B cell (primary cell): Measurements from ENCODE around the gene HMGCS1. TPM values are rescaled to one million over a fixed set of nuclear protein-coding genes. Genes with fewer than 3 reads are reported as not detected.

Experiments used
- ATAC-seq: fragments of 200-7000 bp; cut with Tn5 transposase; one replicate; pipeline ENCODE4 v1.10.0; 2021; ENCODE audit warnings: low read depth, mild to moderate bottlenecking, moderate number of reproducible peaks, moderate library complexity
- CTCF ChIA-PET: fragments of 350-600 bp; sonication (Branson Sonifier 250); formaldehyde crosslinking; loops from one replicate; lab custom pipeline; 2021; ENCODE audit warnings: antibody characterized with exemption, inconsistent platforms; lab: Charles Lee
- POLR2A ChIA-PET: fragments of 350-600 bp; sonication (Branson Sonifier 250); formaldehyde crosslinking; loops from one replicate; lab custom pipeline; 2021; ENCODE audit warnings: antibody characterized with exemption; lab: Charles Lee
- DNase-seq: peaks from one replicate; pipeline ENCODE4 v3.0.0; 2013
- H2AFZ ChIP-seq: 2 replicates; pipeline ENCODE4 v1.6.1; 2012; ENCODE audit warnings: mild to moderate bottlenecking, low read depth, low read length; ENCODE audit not compliant: insufficient read depth, poor library complexity, severe bottlenecking
- H3K27ac ChIP-seq, 2 donors: 1 replicate in 1 of 2; 2 replicates in 1 of 2; pipeline ENCODE4 v1.5.1; 2012 to 2013; ENCODE audit warnings: low read length in 2 of 2, mild to moderate bottlenecking in 2 of 2, moderate library complexity in 1 of 2
- H3K27me3 ChIP-seq, 4 experiments: fragments of 200-600 bp in 1 of 4; sonication (generic) in 1 of 4; replicated peaks in 1 of 4; 1 replicate in 2 of 4; 2 replicates in 2 of 4; pipeline versions ENCODE4 v1.6.1 to v1.7.0; 2013 to 2016; ENCODE audit warnings: low read length in 3 of 4, mild to moderate bottlenecking in 2 of 4, mixed read lengths in 1 of 4, moderate library complexity in 1 of 4; ENCODE audit not compliant: insufficient read depth in 4 of 4, control insufficient read depth in 3 of 4; ENCODE audit errors: control extremely low read depth in 1 of 4
- H3K36me3 ChIP-seq, 2 experiments: replicated peaks in 1 of 2; 1 replicate in 1 of 2; 2 replicates in 1 of 2; pipeline versions ENCODE4 v1.6.1 to v1.7.1; 2013; ENCODE audit warnings: low read length in 1 of 2; ENCODE audit not compliant: insufficient read depth in 2 of 2, control insufficient read depth in 1 of 2; ENCODE audit errors: control extremely low read depth in 1 of 2, extremely low read depth in 1 of 2
- H3K4me1 ChIP-seq, 2 donors: fragments of 200-600 bp in 1 of 2; sonication (generic) in 1 of 2; 1 replicate in 1 of 2; 2 replicates in 1 of 2; pipeline versions ENCODE4 v1.5.1 to v1.6.1; 2013 to 2017; ENCODE audit warnings: low read length in 2 of 2; ENCODE audit not compliant: control insufficient read depth in 2 of 2, insufficient read depth in 2 of 2
- H3K4me2 ChIP-seq: replicated peaks from 2 replicates; pipeline ENCODE3; 2012; ENCODE audit warnings: mild to moderate bottlenecking, low read depth, low read length; ENCODE audit not compliant: poor library complexity, severe bottlenecking
- H3K4me3 ChIP-seq, 5 experiments: fragments of 200-600 bp in 1 of 5; sonication (generic) in 1 of 5; 1 replicate in 3 of 5; 2 replicates in 2 of 5; pipeline versions ENCODE4 v1.5.1 to v1.7.0; 2011 to 2016; ENCODE audit warnings: low read length in 4 of 5, mild to moderate bottlenecking in 4 of 5, low read depth in 2 of 5, control low read depth in 1 of 5, moderate library complexity in 1 of 5; ENCODE audit not compliant: insufficient read depth in 1 of 5; ENCODE audit errors: control extremely low read depth in 1 of 5, extremely low read depth in 1 of 5
- H3K79me2 ChIP-seq: fragments of 200-600 bp; sonication (generic); one replicate; pipeline ENCODE4 v1.6.0; 2016; ENCODE audit warnings: low read length; ENCODE audit not compliant: control insufficient read depth, insufficient read depth
- H3K9ac ChIP-seq: fragments of 200-600 bp; sonication (generic); 2 replicates; pipeline ENCODE4 v1.6.1; 2017; ENCODE audit warnings: mild to moderate bottlenecking, low read length, moderate library complexity
- H3K9me3 ChIP-seq, 3 donors: one replicate each; pipeline versions ENCODE4 v1.6.1 to v1.7.1; 2013; ENCODE audit warnings: low read length in 2 of 3; ENCODE audit not compliant: control insufficient read depth in 2 of 3, insufficient read depth in 1 of 3; ENCODE audit errors: control extremely low read depth in 1 of 3
- H4K20me1 ChIP-seq: 2 replicates; pipeline ENCODE4 v1.6.0; 2012; ENCODE audit warnings: mild to moderate bottlenecking, low read length; ENCODE audit not compliant: insufficient read depth, control insufficient read depth, poor library complexity, severe bottlenecking
- H3K27ac Mint-ChIP-seq: one replicate; pipeline ENCODE4 v1.8.0; 2021; ENCODE audit warnings: mixed read lengths
- H3K27me3 Mint-ChIP-seq: one replicate; pipeline ENCODE4 v1.8.0; 2021; ENCODE audit warnings: mixed read lengths
- H3K4me1 Mint-ChIP-seq: one replicate; pipeline ENCODE4 v1.8.0; 2021; ENCODE audit warnings: mixed read lengths
- H3K4me3 Mint-ChIP-seq: one replicate; pipeline ENCODE4 v1.8.0; 2021; ENCODE audit warnings: mixed read lengths
- H3K9me3 Mint-ChIP-seq: one replicate; pipeline ENCODE4 v1.8.0; 2022; ENCODE audit warnings: mixed read lengths; ENCODE audit not compliant: insufficient read depth
- CTCF ChIP-seq: fragments of 200-600 bp; IDR thresholded peaks from one replicate; pipeline ENCODE4 v1.8.0; 2022; ENCODE audit warnings: antibody characterized with exemption, mild to moderate bottlenecking
- EZH2 ChIP-seq: IDR thresholded peaks from 2 replicates; pipeline ENCODE4 v1.6.1; 2012; ENCODE audit warnings: borderline replicate concordance, low read depth, mild to moderate bottlenecking, moderate library complexity, low read length; ENCODE audit not compliant: insufficient read depth, poor library complexity, severe bottlenecking
- whole genome bisulfite sequencing: methylation state at CpG from one replicate; pipeline ENCODE4 v1.1.5; 2013; ENCODE audit warnings: missing lambda C conversion rate; ENCODE audit not compliant: insufficient coverage; 5-methylcytosine and 5-hydroxymethylcytosine counted together
- intact Hi-C: fragments of 100-400 bp; cut with micrococcal nuclease; formaldehyde crosslinking; loops from one replicate; pipeline ENCODE4 v1.10.0; 2022
- polyA plus RNA-seq: library from polyadenylated mRNA; depleted of rRNA; stranded (reverse); fragments of >200 nt; gene quantifications from 2 replicates; pipeline ENCODE4 v1.2.3, GENCODE V29; 2012
- total RNA-seq, 2 donors: library from RNA; stranded (reverse); fragments of 120-200 nt in 1 of 2; gene quantifications; 1 replicate in 1 of 2; 2 replicates in 1 of 2; pipeline versions ENCODE4 v1.2.3 to v1.2.4, GENCODE V29; 2013 to 2022

The HMGCS1 gene
- total and polyA plus RNA-seq, 2 donors (not counting 1 experiment from before 2014, with no cell fraction given): 16.3 to 68.7 TPM

GRCh38 chr5:43315682-43316081 lies 2.5 kb upstream of the HMGCS1 start:
- Histone ChIP-seq H2AFZ (no peak overlapping the region), H3K4me3 (no peak overlapping the region), H3K4me1 (peaks cover 18 to 20% of the 10 kb centered on the region in 2 donors), H3K36me3 (no peaks in the 10 kb centered on the region), H3K79me2 (peaks cover 19% of the 10 kb centered on the region), H3K9ac (no peak overlapping the region), H3K27ac (no peak overlapping the region), H3K9me3 (no peaks in the 10 kb centered on the region), H3K4me2 (no peak overlapping the region), H3K27me3 (no peaks in the 10 kb centered on the region), H4K20me1 (peaks cover 18% of the 10 kb centered on the region)
- no peaks in the 10 kb centered on the region for H3K9me3 Mint-ChIP-seq
- intact Hi-C loops: no loop called here
- H3K27me3 Mint-ChIP-seq: no peaks in the 10 kb centered on the region
- ChIA-PET POLR2A (no interaction called here), CTCF (no interaction called here)
- peaks cover 27% of the 10 kb centered on the region for H3K4me1 Mint-ChIP-seq
- no CpG with 5 or more reads among the region's 3 CpGs for WGBS
- no peak for TF ChIP-seq CTCF
- no peak for TF ChIP-seq EZH2
- ATAC-seq (no peak), DNase-seq (no peak)
- no peak overlapping the region for H3K27ac Mint-ChIP-seq
- H3K4me3 Mint-ChIP-seq: no peak overlapping the region

- H3K4me1 ChIP-seq: peaks cover 18 to 21% of the 10 kb centered on the region in 2 donors
- no peak overlapping the region for H3K4me3 ChIP-seq
- WGBS: 71% methylated on average over 7 of the region's 8 CpGs
- H3K4me2 ChIP-seq: no peak overlapping the region
- H3K4me1 Mint-ChIP-seq: peaks cover 29% of the 10 kb centered on the region
- H3K27me3 Mint-ChIP-seq: no peaks in the 10 kb centered on the region
- POLR2A ChIA-PET: no interaction called here
- TF ChIP-seq CTCF (no peak), EZH2 (no peak)
- H3K9ac ChIP-seq: no peak overlapping the region
- H3K36me3 ChIP-seq: no peaks in the 10 kb centered on the region
- H3K27ac ChIP-seq: no peak overlapping the region
- CTCF ChIA-PET: no interaction called here
- no peak overlapping the region for H2AFZ ChIP-seq
- intact Hi-C loops: no loop called here
- H3K79me2 ChIP-seq: peaks cover 23% of the 10 kb centered on the region
- H3K9me3 ChIP-seq: no peaks in the 10 kb centered on the region
- H3K27me3 ChIP-seq: no peaks in the 10 kb centered on the region
- peaks cover 20% of the 10 kb centered on the region for H4K20me1 ChIP-seq
- DNase-seq (no peak), ATAC-seq (no peak)
- H3K4me3 Mint-ChIP-seq: no peak overlapping the region
- H3K9me3 Mint-ChIP-seq: no peaks in the 10 kb centered on the region
- H3K27ac Mint-ChIP-seq: no peak overlapping the region
Measured at GRCh38 chr5:43315263-43315662, 2.1 kb upstream of the HMGCS1 start.
